Tongue (tissue), 2 donors: ENCODE measurements around the gene RRAGD. TPM values are rescaled to one million over a fixed set of nuclear protein-coding genes. Genes with fewer than 3 reads are reported as not detected.

Experiments
- DNase-seq: peaks from one replicate; pipeline ENCODE4 v3.0.0-alpha.2; 2015
- total RNA-seq: library from RNA; depleted of rRNA; stranded (reverse); fragments of >200 nt; gene quantifications from one replicate; pipeline ENCODE4 v1.2.3, GENCODE V29; 2014

Gene RRAGD
- 72.8 TPM for total RNA-seq

- peak; percentile 77 for DNase-seq
Measured at GRCh38 chr6:89412071-89413005, at the start of gene RRAGD. Gene RRAGD, minus strand, starts transcription at chr6:89412273. Its CDS starts 280 bp downstream, at chr6:89411993.

GRCh38 chr6:89460713-89461112 lies 48.6 kb upstream of the RRAGD start:
- no peak for DNase-seq

- no peak for DNase-seq
Measured at GRCh38 chr6:89459501-89459900, 47.4 kb upstream of the RRAGD start.

- no peak for DNase-seq
Measured at GRCh38 chr6:89458704-89459103, 46.6 kb upstream of the RRAGD start.

GRCh38 chr6:89454300-89454699 lies 42.2 kb upstream of the RRAGD start:
- DNase-seq: no peak

- DNase-seq: no peak
Measured at GRCh38 chr6:89452281-89452680, 40.2 kb upstream of the RRAGD start.

GRCh38 chr6:89449193-89449592 lies 37.1 kb upstream of the RRAGD start:
- no peak for DNase-seq

- DNase-seq: no peak
Measured at GRCh38 chr6:89443658-89444057, 31.6 kb upstream of the RRAGD start.

GRCh38 chr6:89440200-89440599 lies 28.1 kb upstream of the RRAGD start:
- no peak for DNase-seq

- peak; percentile 14 for DNase-seq
Measured at GRCh38 chr6:89439014-89439413, 26.9 kb upstream of the RRAGD start.

GRCh38 chr6:89438248-89438647 lies 26.2 kb upstream of the RRAGD start:
- no peak for DNase-seq

- peak; percentile 11 for DNase-seq
Measured at GRCh38 chr6:89436226-89436625, 24.2 kb upstream of the RRAGD start.

GRCh38 chr6:89434954-89435353 lies 22.9 kb upstream of the RRAGD start:
- DNase-seq: peak; percentile 8

- no peak for DNase-seq
Measured at GRCh38 chr6:89434150-89434499, 22.1 kb upstream of the RRAGD start.

GRCh38 chr6:89433252-89434149 lies 21.4 kb upstream of the RRAGD start:
- DNase-seq: peak; percentile 17

GRCh38 chr6:89432875-89433251 lies 20.8 kb upstream of the RRAGD start, which contains the start of gene ANKRD6:
Gene ANKRD6, plus strand, starts transcription at chr6:89433152. Its CDS starts 133,825 bp downstream, at chr6:89566977.
- peak; percentile 80 for DNase-seq

GRCh38 chr6:89430201-89430962 lies 18.3 kb upstream of the RRAGD start:
- DNase-seq: no peak

GRCh38 chr6:89416796-89417195 lies 4.7 kb upstream of the RRAGD start:
- DNase-seq: no peak

- DNase-seq: no peak
Measured at GRCh38 chr6:89415185-89415584, 3.1 kb upstream of the RRAGD start.

GRCh38 chr6:89414215-89414614 lies 2.1 kb upstream of the RRAGD start:
- no peak for DNase-seq

GRCh38 chr6:89413006-89413400 lies 930 bp upstream of the RRAGD start:
- DNase-seq: no peak
